ENCODE data around the gene KRTAP2-4. TPM values are rescaled to one million over a fixed set of nuclear protein-coding genes. Genes with fewer than 3 reads are reported as not detected.

The KRTAP2-4 gene
- total and polyA plus RNA-seq, 2 of the 13 experiments (the other 11 are each of a cell fraction or from before 2014, with no cell fraction given) = not detected

GRCh38 chr17:41096055-41096454 lies 30.4 kb upstream of the KRTAP2-4 start:
- H3K36me3 ChIP-seq (replicated peaks in 1 of 2; ENCODE audit: control insufficient read depth in 1 of 2, insufficient read depth in 2 of 2, low read length in 2 of 2) = no peaks in the 10 kb centered on the region
- no peak overlapping the region for H2AFZ ChIP-seq (ENCODE audit: low read length)
- WGBS (ENCODE audit: low lambda C conversion rate) = 71% methylated on average over 7 of the region's 7 CpGs
- H4K20me1 ChIP-seq (ENCODE audit: insufficient read depth, low read length) = no peaks in the 10 kb centered on the region
- ChIA-PET POLR2A (no interaction called here), CTCF (ENCODE audit: low intra/inter-chr PET ratio, low total read pairs) (no interaction called here)
- H3K4me3 ChIP-seq (replicated peaks in 1 of 3; ENCODE audit: insufficient read depth in 1 of 3, low read depth in 2 of 3, low read length in 3 of 3) = no peak overlapping the region
- peaks cover 0 to 11% of the 10 kb centered on the region in 2 experiments; a peak in 2 of 5 replicates for H3K27me3 ChIP-seq (ENCODE audit: control insufficient read depth in 1 of 2, insufficient read depth in 2 of 2, low read length in 2 of 2)
- no peaks in the 10 kb centered on the region for H3K4me1 ChIP-seq (ENCODE audit: insufficient read depth, low read length)
- no peak for DNase-seq (ENCODE audit: low spot score)
- H3K79me2 ChIP-seq (ENCODE audit: insufficient read depth, low read length) = no peaks in the 10 kb centered on the region
- FAIRE-seq = no peak
- ATAC-seq = no peak
- no peak overlapping the region for H3K9ac ChIP-seq (ENCODE audit: insufficient read depth, low read depth, low read length)
- no peaks in the 10 kb centered on the region for H3K9me3 ChIP-seq (ENCODE audit: low read length)
- no TSS peak for BruUV-seq (replicated peaks)
- intact Hi-C loops (cut with micrococcal nuclease; ENCODE audit: unreplicated experiment) (no loop called here), in situ Hi-C loops (cut with HindIII; ENCODE audit: extremely low pct_ligation_motif_present, low pct_unique_long_range_greater_than_20kb) (no loop called here)
- no peak overlapping the region for H3K27ac ChIP-seq (ENCODE audit: extremely low read length, insufficient read depth, low read length)
- no peak overlapping the region for H3K4me2 ChIP-seq (ENCODE audit: low read depth, low read length)
- TF ChIP-seq ZNF550 (CRISPR knock-in tag; IDR thresholded peaks at IDR 0.05; ENCODE audit: borderline replicate concordance) = no peak
- TF ChIP-seq, protein P1, sequence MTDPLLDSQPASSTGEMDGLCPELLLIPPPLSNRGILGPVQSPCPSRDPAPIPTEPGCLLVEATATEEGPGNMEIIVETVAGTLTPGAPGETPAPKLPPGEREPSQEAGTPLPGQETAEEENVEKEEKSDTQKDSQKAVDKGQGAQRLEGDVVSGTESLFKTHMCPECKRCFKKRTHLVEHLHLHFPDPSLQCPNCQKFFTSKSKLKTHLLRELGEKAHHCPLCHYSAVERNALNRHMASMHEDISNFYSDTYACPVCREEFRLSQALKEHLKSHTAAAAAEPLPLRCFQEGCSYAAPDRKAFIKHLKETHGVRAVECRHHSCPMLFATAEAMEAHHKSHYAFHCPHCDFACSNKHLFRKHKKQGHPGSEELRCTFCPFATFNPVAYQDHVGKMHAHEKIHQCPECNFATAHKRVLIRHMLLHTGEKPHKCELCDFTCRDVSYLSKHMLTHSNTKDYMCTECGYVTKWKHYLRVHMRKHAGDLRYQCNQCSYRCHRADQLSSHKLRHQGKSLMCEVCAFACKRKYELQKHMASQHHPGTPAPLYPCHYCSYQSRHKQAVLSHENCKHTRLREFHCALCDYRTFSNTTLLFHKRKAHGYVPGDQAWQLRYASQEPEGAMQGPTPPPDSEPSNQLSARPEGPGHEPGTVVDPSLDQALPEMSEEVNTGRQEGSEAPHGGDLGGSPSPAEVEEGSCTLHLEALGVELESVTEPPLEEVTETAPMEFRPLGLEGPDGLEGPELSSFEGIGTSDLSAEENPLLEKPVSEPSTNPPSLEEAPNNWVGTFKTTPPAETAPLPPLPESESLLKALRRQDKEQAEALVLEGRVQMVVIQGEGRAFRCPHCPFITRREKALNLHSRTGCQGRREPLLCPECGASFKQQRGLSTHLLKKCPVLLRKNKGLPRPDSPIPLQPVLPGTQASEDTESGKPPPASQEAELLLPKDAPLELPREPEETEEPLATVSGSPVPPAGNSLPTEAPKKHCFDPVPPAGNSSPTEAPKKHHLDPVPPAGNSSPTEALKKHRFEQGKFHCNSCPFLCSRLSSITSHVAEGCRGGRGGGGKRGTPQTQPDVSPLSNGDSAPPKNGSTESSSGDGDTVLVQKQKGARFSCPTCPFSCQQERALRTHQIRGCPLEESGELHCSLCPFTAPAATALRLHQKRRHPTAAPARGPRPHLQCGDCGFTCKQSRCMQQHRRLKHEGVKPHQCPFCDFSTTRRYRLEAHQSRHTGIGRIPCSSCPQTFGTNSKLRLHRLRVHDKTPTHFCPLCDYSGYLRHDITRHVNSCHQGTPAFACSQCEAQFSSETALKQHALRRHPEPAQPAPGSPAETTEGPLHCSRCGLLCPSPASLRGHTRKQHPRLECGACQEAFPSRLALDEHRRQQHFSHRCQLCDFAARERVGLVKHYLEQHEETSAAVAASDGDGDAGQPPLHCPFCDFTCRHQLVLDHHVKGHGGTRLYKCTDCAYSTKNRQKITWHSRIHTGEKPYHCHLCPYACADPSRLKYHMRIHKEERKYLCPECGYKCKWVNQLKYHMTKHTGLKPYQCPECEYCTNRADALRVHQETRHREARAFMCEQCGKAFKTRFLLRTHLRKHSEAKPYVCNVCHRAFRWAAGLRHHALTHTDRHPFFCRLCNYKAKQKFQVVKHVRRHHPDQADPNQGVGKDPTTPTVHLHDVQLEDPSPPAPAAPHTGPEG (CRISPR knock-in tag; IDR thresholded peaks at IDR 0.05) = no peak
- no peak for TF ChIP-seq ZSCAN30 (CRISPR knock-in tag; IDR thresholded peaks at IDR 0.05)
- TF ChIP-seq SCMH1 (CRISPR knock-in tag; IDR thresholded peaks at IDR 0.05; ENCODE audit: borderline replicate concordance) = no peak
- TF ChIP-seq TBX3 (IDR thresholded peaks at IDR 0.05; ENCODE audit: borderline replicate concordance) = no peak
- TF ChIP-seq ZNF343 (CRISPR knock-in tag; IDR thresholded peaks at IDR 0.05) = no peak
- no peak for TF ChIP-seq ZNF737 (CRISPR knock-in tag; IDR thresholded peaks at IDR 0.05; ENCODE audit: borderline replicate concordance)
- TF ChIP-seq KAT7 (CRISPR knock-in tag; IDR thresholded peaks at IDR 0.05; ENCODE audit: borderline replicate concordance) = no peak
- TF ChIP-seq SP140L (CRISPR knock-in tag; IDR thresholded peaks at IDR 0.05; ENCODE audit: borderline replicate concordance) = no peak
- TF ChIP-seq, protein P2, sequence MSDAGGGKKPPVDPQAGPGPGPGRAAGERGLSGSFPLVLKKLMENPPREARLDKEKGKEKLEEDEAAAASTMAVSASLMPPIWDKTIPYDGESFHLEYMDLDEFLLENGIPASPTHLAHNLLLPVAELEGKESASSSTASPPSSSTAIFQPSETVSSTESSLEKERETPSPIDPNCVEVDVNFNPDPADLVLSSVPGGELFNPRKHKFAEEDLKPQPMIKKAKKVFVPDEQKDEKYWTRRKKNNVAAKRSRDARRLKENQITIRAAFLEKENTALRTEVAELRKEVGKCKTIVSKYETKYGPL (CRISPR knock-in tag; IDR thresholded peaks at IDR 0.05) = no peak
- TF ChIP-seq ZNF710 (CRISPR knock-in tag; IDR thresholded peaks at IDR 0.05; ENCODE audit: borderline replicate concordance) = no peak
- no peak for TF ChIP-seq RORA (CRISPR knock-in tag; IDR thresholded peaks at IDR 0.05)
- TF ChIP-seq, protein P3, sequence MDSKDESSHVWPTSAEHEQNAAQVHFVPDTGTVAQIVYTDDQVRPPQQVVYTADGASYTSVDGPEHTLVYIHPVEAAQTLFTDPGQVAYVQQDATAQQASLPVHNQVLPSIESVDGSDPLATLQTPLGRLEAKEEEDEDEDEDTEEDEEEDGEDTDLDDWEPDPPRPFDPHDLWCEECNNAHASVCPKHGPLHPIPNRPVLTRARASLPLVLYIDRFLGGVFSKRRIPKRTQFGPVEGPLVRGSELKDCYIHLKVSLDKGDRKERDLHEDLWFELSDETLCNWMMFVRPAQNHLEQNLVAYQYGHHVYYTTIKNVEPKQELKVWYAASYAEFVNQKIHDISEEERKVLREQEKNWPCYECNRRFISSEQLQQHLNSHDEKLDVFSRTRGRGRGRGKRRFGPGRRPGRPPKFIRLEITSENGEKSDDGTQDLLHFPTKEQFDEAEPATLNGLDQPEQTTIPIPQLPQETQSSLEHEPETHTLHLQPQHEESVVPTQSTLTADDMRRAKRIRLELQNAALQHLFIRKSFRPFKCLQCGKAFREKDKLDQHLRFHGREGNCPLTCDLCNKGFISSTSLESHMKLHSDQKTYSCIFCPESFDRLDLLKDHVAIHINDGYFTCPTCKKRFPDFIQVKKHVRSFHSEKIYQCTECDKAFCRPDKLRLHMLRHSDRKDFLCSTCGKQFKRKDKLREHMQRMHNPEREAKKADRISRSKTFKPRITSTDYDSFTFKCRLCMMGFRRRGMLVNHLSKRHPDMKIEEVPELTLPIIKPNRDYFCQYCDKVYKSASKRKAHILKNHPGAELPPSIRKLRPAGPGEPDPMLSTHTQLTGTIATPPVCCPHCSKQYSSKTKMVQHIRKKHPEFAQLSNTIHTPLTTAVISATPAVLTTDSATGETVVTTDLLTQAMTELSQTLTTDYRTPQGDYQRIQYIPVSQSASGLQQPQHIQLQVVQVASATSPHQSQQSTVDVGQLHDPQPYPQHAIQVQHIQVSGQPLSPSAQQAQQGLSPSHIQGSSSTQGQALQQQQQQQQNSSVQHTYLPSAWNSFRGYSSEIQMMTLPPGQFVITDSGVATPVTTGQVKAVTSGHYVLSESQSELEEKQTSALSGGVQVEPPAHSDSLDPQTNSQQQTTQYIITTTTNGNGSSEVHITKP (CRISPR knock-in tag; IDR thresholded peaks at IDR 0.05; ENCODE audit: low read depth) = no peak

Measured in HepG2 (cell line).